ENCODE measurements around the gene ZFTA.

Gene ZFTA

DNA sequence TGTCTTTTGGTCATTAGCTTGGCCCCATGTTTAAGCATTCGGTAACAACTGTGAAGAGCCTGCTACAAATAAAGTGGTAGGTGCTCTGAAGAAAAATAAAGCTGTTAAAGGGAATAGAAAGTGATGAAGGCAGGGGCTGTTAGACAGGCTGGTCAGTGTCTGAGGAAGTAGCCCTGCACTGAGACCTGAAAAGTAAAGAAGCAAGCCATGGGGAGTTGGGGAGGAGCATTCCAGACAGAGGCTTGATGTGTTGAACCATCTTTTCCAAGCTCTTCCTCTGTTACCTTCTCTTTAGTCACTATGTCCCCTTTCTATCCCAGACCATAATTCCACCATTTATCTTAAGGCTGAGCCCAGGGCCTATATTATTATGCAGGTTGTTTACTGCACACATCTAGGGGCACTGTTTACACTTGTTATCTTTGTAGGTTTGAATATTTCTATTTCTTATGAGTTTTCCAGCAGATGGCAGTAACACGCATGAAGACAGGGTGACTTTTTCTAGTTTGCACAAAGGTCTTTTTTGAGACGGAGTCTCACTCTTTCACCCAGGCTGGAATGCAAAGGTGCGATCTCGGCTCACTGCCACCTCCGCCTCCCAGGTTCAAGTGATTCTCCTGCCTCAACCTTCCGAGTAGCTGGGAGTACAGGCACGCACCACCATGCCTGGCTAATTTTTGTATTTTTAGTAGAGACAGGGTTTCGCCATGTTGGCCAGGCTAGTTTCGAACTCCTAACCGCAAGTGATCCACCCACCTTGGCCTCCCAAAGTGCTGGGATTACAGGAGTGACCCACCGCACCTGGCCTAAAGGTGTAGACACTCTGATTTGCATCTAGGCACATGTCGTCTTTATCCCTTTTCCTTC, 23.0 kb downstream of the ZFTA start:
- peak; percentile 19 for FAIRE-seq

DNA sequence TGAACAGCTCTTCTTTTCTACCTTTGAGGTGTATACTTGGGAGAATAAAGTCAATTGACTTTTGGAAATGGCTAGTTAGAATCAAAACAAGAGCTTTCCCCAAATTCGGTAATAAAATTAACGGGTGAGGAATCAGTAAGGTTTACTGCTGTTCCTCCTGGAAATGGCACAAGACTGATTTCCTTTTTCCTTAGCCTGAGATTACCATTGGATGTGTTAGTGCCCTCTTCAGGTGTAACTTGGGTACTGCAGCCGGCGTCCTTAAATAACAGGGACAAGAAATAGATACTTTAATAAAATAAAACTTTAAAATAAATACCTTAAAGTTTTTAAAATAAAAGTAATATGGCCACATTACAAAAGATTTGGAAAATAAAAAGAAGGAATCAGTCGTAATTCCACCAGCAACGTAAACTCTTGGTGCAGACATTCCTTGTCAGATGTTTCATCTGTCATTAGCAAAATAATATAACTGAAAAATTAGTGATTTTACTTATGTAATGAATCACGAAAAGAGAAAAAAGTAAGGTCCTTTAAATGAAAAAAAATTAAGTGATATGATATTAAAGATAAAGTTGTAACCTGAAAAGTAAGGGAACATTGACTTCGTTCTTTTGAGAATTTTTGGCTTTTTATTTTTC, 29.7 kb downstream of the ZFTA start:
- FAIRE-seq: peak; percentile 97

DNA sequence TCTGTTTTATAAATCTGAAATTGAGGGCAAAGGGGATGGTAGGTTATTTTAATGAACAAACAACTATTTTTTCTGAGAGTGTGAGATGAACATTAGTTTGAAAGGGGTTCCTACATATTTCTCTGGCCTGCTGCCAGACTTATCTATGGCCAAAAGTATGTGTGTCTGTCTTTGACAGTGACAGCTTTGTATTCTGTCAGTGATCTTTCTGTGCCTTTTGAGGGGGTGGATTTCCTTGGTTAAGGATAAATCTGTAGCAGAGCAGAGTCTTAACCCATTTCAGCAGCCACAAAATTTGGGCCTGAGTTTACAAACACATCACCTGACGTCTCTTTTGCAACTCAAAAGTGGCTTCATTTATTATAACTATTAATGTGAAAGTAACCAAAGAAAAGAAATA, 30.9 kb downstream of the ZFTA start:
- no peak for FAIRE-seq

DNA sequence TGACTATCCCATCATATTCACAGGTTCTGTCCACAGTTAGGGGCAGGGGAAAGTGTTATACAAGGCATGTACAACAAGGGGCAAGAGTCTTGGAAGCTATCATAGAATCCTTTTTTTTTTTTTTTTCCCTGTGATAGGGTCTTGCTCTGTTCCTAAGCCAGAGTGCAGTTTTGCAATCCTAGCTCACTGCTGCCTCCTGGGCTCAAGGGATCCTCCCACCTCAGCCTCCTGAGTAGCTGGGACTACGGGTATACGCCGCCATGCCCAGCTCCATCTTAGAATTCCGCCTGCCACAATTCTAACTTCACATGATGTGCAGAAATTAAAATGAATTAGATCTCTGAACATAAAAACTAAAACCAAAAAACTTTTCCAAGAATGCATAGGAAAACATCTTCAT, 31.7 kb downstream of the ZFTA start:
- FAIRE-seq: no peak

DNA sequence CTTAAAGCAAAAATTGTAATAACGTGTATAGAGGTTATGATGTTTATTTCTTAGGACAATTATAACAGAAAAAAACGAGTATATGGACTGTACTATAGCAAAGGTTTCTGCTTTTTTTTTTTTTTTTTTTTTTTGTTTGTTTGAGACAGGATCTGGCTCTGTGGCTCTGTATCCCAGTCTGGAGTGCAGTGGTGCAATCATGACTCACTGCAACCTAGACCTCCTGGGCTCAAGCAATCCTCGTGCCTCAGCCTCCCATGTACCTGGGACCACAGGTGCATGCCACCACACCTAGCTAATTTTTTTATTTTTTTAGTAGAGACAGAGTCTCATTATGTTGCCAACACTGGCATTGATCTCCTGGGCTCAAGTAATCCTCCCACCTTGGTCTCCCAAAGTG, 39.2 kb downstream of the ZFTA start:
- peak; percentile 15 for FAIRE-seq

DNA sequence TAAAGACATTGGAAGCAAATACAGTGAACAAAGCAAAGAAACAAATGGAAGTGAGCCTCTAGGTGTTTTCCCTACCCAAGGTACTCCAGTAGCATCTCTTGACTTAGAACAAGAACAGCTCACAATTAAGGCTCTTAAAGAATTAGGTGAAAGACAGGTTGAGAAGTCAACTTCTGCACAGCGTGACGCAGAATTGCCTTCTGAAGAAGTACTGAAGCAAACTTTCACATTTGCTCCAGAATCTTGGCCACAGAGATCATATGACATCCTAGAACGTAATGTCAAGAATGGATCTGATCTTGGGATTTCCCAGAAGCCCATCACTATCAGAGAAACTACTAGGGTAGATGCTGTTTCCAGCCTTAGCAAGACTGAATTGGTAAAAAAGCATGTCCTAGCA, 48.0 kb downstream of the ZFTA start:
- no peak for FAIRE-seq

DNA sequence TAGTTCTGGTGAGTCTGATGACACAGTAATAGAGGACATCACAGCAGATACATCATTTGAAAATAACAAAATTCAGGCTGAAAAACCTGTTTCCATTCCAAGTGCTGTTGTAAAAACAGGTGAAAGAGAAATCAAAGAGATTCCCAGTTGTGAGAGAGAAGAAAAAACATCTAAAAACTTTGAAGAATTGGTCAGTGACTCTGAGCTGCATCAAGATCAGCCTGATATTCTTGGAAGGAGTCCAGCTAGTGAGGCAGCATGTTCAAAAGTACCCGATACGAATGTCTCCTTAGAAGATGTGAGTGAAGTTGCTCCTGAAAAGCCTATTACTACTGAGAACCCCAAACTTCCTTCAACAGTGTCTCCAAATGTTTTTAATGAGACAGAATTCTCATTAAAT, 48.6 kb downstream of the ZFTA start:
- FAIRE-seq: no peak

DNA sequence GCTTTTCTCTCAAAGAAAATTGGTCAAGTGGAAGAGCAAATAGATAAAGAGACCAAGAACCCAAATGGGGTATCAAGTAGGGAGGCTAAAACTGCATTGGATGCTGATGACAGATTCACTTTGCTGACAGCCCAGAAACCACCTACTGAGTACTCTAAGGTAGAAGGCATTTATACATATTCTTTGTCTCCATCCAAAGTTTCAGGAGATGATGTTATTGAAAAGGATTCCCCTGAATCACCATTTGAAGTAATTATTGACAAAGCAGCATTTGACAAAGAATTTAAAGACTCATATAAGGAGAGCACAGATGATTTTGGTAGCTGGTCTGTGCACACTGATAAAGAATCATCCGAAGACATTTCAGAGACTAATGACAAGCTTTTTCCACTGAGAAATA, 49.6 kb downstream of the ZFTA start:
- no peak for FAIRE-seq

All from G401.6 (cell line).